Liver (tissue), 9 donors: ENCODE data around the gene DYRK1A. TPM values are rescaled to one million over a fixed set of nuclear protein-coding genes. Genes with fewer than 3 reads are reported as not detected.

Experiments
- DNase-seq: peaks from one replicate; pipeline ENCODE4 v3.0.0-alpha.2; 2017; ENCODE audit warnings: low spot score
- H3K27ac ChIP-seq, 2 donors: one replicate each; pipeline ENCODE4 v1.7.0; 2013; ENCODE audit warnings: inconsistent platforms in 2 of 2, low read length in 2 of 2, control low read depth in 1 of 2, low read depth in 1 of 2, mild to moderate bottlenecking in 1 of 2
- H3K27me3 ChIP-seq, 4 donors: one replicate each; pipeline versions ENCODE4 v1.6.1 to v1.7.0; 2013; ENCODE audit warnings: low read length in 3 of 4, inconsistent platforms in 1 of 4, mild to moderate bottlenecking in 1 of 4, moderate library complexity in 1 of 4; ENCODE audit not compliant: control insufficient read depth in 4 of 4, insufficient read depth in 4 of 4
- H3K36me3 ChIP-seq, 4 donors: one replicate each; pipeline versions ENCODE4 v1.6.1 to v1.7.0; 2013; ENCODE audit warnings: low read length in 3 of 4, mild to moderate bottlenecking in 3 of 4, low read depth in 1 of 4, moderate library complexity in 1 of 4; ENCODE audit not compliant: control insufficient read depth in 4 of 4, insufficient read depth in 3 of 4
- H3K4me1 ChIP-seq, 4 donors: one replicate each; pipeline versions ENCODE4 v1.6.1 to v1.7.0; 2013; ENCODE audit warnings: low read length in 3 of 4, mild to moderate bottlenecking in 3 of 4, moderate library complexity in 1 of 4; ENCODE audit not compliant: control insufficient read depth in 4 of 4, insufficient read depth in 4 of 4
- H3K4me3 ChIP-seq, 3 donors: one replicate each; pipeline versions ENCODE4 v1.6.1 to v1.7.0; 2013; ENCODE audit warnings: low read length in 3 of 3, control low read depth in 1 of 3, low read depth in 1 of 3, mild to moderate bottlenecking in 1 of 3
- H3K9ac ChIP-seq, 2 donors: one replicate each; pipeline ENCODE4 v1.7.0; 2013; ENCODE audit warnings: low read length in 2 of 2, mild to moderate bottlenecking in 2 of 2, moderate library complexity in 2 of 2, control low read depth in 1 of 2, low read depth in 1 of 2
- H3K9me3 ChIP-seq, 4 donors: one replicate each; pipeline versions ENCODE4 v1.6.1 to v1.7.0; 2013; ENCODE audit warnings: low read length in 3 of 4; ENCODE audit not compliant: control insufficient read depth in 4 of 4
- ATF3 ChIP-seq: IDR thresholded peaks from 2 replicates; pipeline ENCODE4 v1.6.1; 2016; ENCODE audit warnings: antibody characterized with exemption
- CTCF ChIP-seq: fragments of 150-350 bp; IDR thresholded peaks from 2 replicates; pipeline ENCODE4 v1.5.1; 2017; ENCODE audit warnings: improper control_type of control experiment, low read depth, low read length; ENCODE audit not compliant: missing input control
- EGR1 ChIP-seq, 2 donors: IDR thresholded peaks; 2 replicates each; pipeline ENCODE4 v1.6.1; 2016 to 2018; ENCODE audit warnings: antibody characterized with exemption in 2 of 2, low read depth in 2 of 2
- FOXA1 ChIP-seq: IDR thresholded peaks from 2 replicates; pipeline ENCODE4 v1.6.1; 2016; ENCODE audit warnings: antibody characterized with exemption
- FOXA2 ChIP-seq: IDR thresholded peaks from 2 replicates; pipeline ENCODE4 v1.6.1; 2016; ENCODE audit warnings: antibody characterized with exemption
- GABPA ChIP-seq, 2 donors: IDR thresholded peaks in 1 of 2; conservative IDR thresholded peaks in 1 of 2; 2 replicates each; pipeline ENCODE4 v1.6.1; 2016; ENCODE audit warnings: antibody characterized with exemption in 2 of 2, mild to moderate bottlenecking in 1 of 2, moderate library complexity in 1 of 2
- HNF4A ChIP-seq, 2 donors: conservative IDR thresholded peaks; 2 replicates each; pipeline ENCODE4 v1.6.1; 2016; ENCODE audit warnings: antibody characterized with exemption in 2 of 2, mild to moderate bottlenecking in 2 of 2
- HNF4G ChIP-seq: IDR thresholded peaks from 2 replicates; pipeline ENCODE4 v1.6.1; 2016; ENCODE audit warnings: antibody characterized with exemption
- JUND ChIP-seq, 2 donors: IDR thresholded peaks; 2 replicates each; pipeline ENCODE4 v1.6.1; 2016; ENCODE audit warnings: antibody characterized with exemption in 2 of 2
- MAX ChIP-seq: IDR thresholded peaks from 2 replicates; pipeline ENCODE4 v1.6.1; 2016; ENCODE audit warnings: antibody characterized with exemption
- NR2F2 ChIP-seq: IDR thresholded peaks from 2 replicates; pipeline ENCODE4 v1.6.1; 2016; ENCODE audit warnings: antibody characterized with exemption
- RAD21 ChIP-seq, 2 donors: IDR thresholded peaks; 2 replicates each; pipeline ENCODE4 v1.6.1; 2016; ENCODE audit warnings: antibody characterized with exemption in 2 of 2, mild to moderate bottlenecking in 2 of 2
- REST ChIP-seq: IDR thresholded peaks from 2 replicates; pipeline ENCODE4 v1.6.1; 2016; ENCODE audit warnings: antibody characterized with exemption, mild to moderate bottlenecking
- RXRA ChIP-seq, 2 donors: IDR thresholded peaks; 2 replicates each; pipeline ENCODE4 v1.6.1; 2017 to 2018; ENCODE audit warnings: antibody characterized with exemption in 2 of 2, mild to moderate bottlenecking in 1 of 2
- SP1 ChIP-seq: IDR thresholded peaks from 2 replicates; pipeline ENCODE4 v1.6.1; 2018; ENCODE audit warnings: antibody characterized with exemption, mild to moderate bottlenecking
- TAF1 ChIP-seq: conservative IDR thresholded peaks from 2 replicates; pipeline ENCODE4 v1.6.1; 2016; ENCODE audit warnings: antibody characterized with exemption, mild to moderate bottlenecking
- YY1 ChIP-seq: IDR thresholded peaks from 2 replicates; pipeline ENCODE4 v1.6.1; 2016; ENCODE audit warnings: antibody characterized with exemption, mild to moderate bottlenecking
- ZBTB33 ChIP-seq: IDR thresholded peaks from 2 replicates; pipeline ENCODE4 v1.6.1; 2016; ENCODE audit warnings: antibody characterized with exemption
- WGBS: extraction: QIAGEN DNeasy Blood & Tissue Kit; methylation state at CpG from one replicate; pipeline ENCODE4 v1.1.7; 2013; 5-methylcytosine and 5-hydroxymethylcytosine counted together
- polyA plus RNA-seq, 2 donors: library from polyadenylated mRNA; stranded (reverse) in 1 of 2; unstranded in 1 of 2; fragments of 200-250 nt in 1 of 2; fragments of >200 nt in 1 of 2; fragmentation: Nextera tagmentation in 1 of 2; extraction: Ambion mirVana in 1 of 2; gene quantifications; one replicate each; pipeline versions ENCODE4 v1.2.1 to v1.2.3, GENCODE V29; 2013 to 2015
- total RNA-seq, 2 donors: library from RNA; depleted of rRNA; stranded (reverse); fragments of >200 nt; gene quantifications; one replicate each; pipeline ENCODE4 v1.2.3, GENCODE V29; 2014
- donor health status: healthy.
- donor health status: healthy.
- donor health status: healthy.
- donor health status: healthy.
- donor health status: healthy.

The DYRK1A gene
- total and polyA plus RNA-seq, 4 donors, result 5.1 to 58.3 (median 22.9) TPM

- Histone ChIP-seq H3K36me3 (no peaks in the 10 kb centered on the region), H3K27ac (no peak overlapping the region), H3K9ac (no peak overlapping the region), H3K27me3 (no peaks in the 10 kb centered on the region), H3K9me3 (no peaks in the 10 kb centered on the region), H3K4me3 (no peak overlapping the region), H3K4me1 (no peaks in the 10 kb centered on the region)
- no peak for DNase-seq
- no peak for TF ChIP-seq FOXA2
- TF ChIP-seq NR2F2, result no peak
- no peak for TF ChIP-seq YY1
- TF ChIP-seq CTCF, result no peak
- TF ChIP-seq JUND (IDR thresholded peaks at IDR 0.05), result no peak
- no peak for TF ChIP-seq FOXA1
- TF ChIP-seq REST, result no peak
- TF ChIP-seq EGR1 (IDR thresholded peaks at IDR 0.05; ENCODE audit: low read depth in 2 of 2), result no peak
- TF ChIP-seq GABPA (IDR thresholded peaks at IDR 0.05 in 1 of 2, conservative IDR thresholded peaks at IDR 0.05 in 1 of 2), result no peak
- no peak for TF ChIP-seq HNF4G
- TF ChIP-seq ZBTB33, result no peak
- no peak for TF ChIP-seq RXRA (IDR thresholded peaks at IDR 0.05)
- no peak for TF ChIP-seq ATF3
- no peak for TF ChIP-seq TAF1
- TF ChIP-seq RAD21 (IDR thresholded peaks at IDR 0.05), result no peak
- no peak for TF ChIP-seq SP1
- no peak for TF ChIP-seq MAX
- no peak for TF ChIP-seq HNF4A (conservative IDR thresholded peaks at IDR 0.05)
- 57% methylated on average over 21 of the region's 21 CpGs for WGBS
Observed at GRCh38 chr21:37551331-37551992, 184.9 kb downstream of the DYRK1A start.
